ENCODE data around the gene FANCD2.
"Not testable (repeated sequence)": the region's sequence is repeated elsewhere in the genome, so short reads cannot be mapped to it uniquely, and the experiment has no call there.

FANCD2 gene

DNA sequence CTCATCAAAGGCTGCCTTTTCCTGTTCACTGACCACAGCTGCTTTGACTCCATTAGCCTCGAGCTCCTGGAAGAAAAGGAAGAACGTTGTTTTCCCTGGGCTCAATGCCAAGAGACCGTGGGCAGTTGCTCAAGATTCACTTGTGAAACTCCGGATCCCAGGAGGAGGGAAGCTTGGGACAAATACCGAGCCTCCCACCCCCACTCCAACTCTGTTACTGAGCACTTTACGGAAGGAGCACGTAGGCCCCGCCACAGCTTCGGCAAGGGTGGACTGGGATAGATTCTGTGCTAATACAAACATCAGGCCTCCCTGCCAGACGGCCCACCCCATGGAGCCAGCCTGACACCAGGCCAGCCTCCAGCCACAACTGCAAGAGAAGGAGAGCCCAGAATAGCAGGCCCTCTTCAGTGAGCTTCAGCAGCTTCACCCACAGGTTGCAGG is 10.8 kb upstream of the FANCD2 start:
- peak; percentile 76 for DNase-seq (ENCODE audit: low read depth)

DNA sequence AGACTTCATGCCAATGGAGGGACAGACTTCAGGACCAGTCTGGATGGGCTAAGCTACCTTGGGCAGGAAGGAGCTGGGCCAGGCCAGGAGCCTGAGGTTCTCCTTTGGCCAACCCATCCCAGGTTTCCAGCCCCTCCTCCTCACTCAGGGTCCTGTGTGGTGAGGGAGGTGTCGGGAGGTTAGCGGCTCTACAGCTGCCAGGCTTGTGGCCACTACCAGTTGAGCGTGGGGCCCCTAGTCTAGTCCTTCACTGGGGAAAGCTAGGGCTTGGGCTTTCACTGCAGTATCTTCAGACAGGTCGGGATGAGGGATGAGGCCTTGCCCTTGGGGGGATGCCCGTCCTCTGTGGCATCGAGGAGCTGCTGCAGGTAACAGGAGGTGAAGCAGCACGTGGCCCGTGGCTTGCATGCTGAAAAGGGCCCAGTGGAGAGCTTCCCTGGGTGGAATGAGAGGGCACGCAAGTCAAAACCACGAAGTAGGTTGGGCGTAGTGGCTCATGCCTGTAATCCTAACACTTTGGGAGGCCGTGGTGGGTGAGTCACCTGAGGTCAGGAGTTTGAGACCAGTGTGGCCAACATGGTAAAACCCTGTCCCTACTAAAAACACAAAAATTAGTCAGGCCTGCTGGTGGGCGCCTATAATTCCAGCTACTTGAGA is 8.5 kb upstream of the FANCD2 start:
- DNase-seq (ENCODE audit: low read depth) = peak; percentile 91

DNA sequence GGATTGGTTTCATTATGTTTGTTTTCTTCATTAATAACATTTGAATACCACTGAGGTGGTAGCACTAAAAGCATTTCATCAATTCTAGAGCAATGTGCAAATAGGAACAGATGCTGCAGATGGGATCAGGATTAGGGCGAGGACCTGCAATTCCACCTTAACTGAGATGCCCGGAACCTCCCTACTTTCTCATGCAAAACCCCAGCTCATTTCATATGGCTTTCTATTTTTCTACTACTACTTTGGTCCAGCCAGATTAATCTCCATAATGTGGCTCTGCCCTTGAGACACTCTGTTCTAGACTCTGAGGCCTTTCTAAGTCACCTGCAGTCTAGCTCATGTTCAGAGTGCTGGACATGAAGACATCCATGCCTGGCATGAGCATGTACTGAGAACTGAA is 7.4 kb upstream of the FANCD2 start:
- not testable (repeated sequence) for DNase-seq (ENCODE audit: low read depth)

DNA sequence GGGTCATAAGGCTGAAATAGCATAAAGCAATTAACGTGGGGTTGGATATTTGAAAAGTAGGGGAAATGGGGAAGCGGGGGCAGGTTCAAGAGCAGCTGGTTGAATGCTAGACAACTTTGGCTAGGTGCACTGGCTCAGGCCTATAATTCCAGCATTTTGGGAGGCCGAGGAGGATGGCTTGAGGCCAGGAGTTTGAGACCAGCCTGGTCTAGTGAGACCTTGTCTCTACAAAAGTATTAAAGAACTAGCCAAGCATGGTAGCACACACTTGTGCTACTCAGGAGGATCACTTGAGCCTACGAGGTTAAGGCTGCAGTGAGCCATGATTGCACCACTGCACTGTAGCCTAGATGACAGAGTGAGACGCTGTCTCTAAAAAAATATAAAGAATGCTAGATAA is 6.9 kb upstream of the FANCD2 start:
- DNase-seq (ENCODE audit: low read depth) = no peak

DNA sequence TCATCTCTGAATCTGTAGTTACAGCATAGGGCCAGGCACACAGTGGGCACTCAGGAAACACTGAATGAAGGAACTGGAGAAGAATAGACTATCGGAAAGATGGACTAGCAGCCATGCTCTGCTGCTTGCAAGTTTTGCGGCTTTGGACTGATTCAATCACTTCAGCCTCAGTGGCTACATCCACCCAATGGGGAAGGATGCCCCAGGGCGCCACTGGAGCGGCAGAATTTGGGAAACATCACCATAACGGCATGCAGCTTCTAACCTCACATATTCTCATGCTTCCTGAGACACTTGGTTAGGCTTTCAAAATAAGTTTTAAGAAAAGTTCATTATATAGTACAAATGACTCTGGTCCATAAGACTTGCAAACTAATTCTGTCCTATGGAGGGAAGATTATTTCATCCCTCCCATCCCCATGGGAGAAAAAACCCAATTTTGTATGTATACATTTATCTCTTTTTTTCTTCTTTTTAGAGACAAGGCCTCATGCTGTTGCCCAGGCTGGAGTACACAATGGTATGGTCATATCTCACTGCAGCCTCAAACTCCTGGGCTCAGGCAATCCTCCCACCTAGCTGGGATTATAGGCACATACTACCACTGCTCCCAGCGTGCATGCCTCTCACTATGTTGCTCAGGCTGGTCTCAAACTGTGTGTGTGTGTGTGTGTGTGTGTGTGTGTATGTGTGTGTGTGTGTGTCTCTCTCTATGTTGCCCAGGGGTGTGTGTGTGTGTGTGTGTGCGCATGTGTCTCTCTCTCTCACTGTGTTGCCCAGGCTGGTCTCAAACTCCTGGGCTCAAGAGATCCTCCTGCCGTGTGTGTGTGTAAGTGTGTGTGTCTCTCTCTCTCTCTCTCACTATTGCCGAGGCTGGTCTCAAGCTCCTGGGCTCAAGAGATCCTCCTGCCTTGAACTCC is 4.1 kb upstream of the FANCD2 start:
- DNase-seq (ENCODE audit: low read depth) = peak; percentile 50

DNA sequence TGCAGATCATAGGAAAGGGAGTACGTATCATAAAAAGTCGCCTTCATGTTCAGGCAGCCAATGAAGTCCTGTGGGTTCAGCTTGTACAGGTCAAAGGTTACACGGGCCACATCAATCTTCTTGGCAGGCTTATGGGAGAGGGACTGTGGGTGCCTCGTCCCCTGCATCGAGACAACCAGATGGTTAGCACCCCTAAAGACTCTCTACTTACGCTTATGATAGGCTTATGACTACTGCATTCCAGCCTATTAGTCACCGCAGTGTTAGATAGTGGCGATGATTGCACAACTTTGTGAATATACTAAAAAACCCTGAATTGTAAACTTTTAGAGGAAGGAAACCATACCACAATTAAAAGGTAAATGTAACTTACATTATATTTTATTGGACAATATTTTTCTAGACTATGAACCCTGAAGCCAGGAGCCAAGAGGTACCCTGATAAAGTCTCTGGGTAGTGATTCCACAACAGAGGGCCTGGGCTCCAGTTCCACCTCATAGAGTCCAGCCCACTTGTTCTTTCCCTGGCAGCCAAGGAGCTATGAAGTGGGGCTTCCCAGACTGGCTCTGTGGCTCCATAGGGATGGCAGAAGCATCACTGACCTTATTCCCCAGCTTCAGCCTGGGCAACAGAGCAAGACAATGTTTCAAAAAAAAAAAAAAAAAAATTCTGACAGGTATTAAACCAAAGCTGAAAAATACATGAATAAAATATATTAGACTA is 2.5 kb upstream of the FANCD2 start:
- DNase-seq (ENCODE audit: low read depth) = peak; percentile 91

DNA sequence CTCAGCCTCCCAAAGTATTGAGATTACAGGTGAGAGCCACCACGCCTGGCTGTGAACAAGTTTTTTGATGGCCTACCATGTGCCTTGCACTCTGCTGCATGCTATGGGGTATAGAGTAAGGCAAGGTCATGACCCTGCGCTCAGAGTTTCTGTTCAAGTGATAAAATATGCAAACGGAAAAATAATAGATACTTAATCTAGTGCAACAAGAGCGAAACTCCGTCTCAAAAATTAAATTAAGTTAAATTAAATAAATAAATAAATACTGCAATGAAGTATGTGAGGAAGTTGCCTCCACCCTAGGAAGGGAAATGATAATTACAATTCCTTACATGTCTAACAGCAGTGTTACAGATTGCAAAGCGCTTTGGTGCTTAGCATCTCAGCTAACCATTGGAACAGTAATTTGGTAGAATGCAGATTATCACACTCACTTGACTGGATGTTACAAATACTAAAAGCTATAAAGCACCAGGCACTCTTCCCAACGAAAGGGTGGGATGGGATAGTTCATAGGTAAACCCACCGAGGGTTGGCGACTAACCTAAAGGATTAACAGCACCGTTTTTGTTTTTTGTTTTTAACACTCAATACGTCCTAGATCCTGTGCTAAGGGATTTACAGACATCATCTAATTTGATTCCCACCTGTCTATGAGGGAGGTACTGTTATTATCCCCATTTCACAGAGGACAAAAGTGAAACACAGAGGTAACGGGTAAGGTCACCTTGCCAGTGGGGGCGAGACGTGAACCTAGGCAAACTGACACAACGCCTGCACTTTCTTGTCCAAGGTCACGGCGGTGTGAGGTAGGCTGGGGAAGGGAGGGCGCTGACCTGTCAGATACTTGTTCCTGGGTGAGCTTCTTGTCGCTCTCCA is 793 bp upstream of the FANCD2 start:
- no peak for DNase-seq (ENCODE audit: low read depth)

DNA sequence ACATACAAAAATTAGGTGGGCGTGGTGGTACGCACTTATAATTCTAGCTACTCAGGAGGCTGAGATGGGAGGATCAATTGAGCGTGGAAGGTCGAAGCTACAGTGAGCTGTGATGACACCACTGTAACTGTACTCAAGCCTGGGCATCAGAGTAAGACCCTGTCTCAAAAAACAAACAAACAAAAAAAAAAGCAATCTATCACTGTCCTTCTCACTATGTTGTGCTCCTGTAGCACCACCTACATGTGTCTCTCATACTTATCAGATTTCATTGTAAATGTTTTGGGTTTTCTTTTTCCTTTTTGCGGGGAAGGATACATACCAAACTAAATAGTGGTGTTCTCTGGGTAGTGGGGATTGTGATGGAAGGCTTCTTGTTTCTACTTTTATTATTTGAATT is 14.8 kb downstream of the FANCD2 start:
- DNase-seq (ENCODE audit: low read depth) = no peak

DNA sequence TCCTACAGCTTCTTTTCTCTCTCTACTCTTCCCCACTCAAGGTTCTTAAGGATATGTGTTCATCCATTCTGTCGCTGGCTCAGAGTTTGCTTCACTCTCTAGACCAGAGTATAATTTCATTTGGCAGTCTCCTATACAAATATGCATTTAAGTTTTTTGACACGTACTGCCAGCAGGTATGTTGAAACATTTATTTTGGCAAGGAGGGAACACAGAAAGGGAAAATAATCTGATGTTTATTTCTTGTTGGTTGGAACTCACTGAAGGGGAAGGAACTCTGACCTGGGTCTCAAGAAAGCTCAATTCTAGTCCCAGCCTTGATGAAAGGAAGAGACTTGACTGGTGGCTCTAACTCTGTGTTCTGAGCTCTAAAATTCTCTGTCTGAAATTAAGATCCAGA is 21.6 kb downstream of the FANCD2 start:
- no peak for DNase-seq (ENCODE audit: low read depth)

DNA sequence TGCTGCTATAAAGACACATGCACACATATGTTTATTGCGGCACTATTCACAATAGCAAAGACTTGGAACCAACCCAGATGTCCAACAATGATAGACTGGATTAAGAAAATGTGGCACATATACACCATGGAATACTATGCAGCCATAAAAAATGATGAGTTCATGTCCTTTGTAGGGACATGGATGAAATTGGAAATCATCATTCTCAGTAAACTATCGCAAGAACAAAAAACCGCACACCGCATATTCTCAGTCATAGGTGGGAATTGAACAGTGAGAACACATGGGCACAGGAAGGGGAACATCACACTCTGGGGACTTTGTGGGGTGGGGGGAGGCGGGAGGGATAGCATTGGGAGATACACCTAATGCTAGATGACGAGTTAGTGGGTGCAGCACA is 26.8 kb downstream of the FANCD2 start:
- DNase-seq (ENCODE audit: low read depth) = not testable (repeated sequence)

DNA sequence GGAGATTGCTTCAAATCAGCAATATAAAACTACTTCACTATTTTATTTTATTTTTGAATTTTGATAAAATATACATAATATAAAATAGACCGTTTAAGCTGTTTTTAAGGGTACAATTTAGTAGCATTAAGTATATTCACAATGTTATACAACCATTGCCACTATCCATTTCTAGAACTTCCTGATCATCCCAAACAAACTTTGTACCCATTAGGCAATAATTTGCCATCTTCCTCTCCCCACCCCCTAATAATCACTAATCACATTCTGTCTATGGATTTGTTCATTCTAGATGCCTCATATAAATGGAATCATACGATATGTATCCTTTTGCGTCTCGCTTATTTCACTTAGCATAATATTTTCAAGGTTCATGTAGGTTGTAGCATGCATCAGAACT is 28.9 kb downstream of the FANCD2 start:
- no peak for DNase-seq (ENCODE audit: low read depth)

DNA sequence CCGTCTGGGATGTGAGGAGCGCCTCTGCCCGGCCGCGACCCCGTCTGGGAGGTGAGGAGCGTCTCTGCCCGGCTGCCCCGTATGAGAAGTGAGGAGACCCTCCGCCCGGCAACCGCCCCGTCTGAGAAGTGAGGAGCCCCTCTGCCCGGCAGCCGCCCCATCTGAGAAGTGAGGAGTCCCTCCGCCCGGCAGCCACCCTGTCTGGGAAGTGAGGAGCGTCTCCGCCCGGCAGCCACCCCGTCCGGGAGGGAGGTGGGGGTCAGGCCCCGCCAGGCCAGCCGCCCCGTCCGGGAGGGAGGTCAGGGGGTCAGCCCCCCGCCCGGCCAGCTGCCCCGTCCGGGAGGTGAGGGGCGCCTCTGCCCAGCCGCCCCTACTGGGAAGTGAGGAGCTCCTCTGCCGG is 43.8 kb downstream of the FANCD2 start:
- not testable (repeated sequence) for DNase-seq (ENCODE audit: low read depth)

DNA sequence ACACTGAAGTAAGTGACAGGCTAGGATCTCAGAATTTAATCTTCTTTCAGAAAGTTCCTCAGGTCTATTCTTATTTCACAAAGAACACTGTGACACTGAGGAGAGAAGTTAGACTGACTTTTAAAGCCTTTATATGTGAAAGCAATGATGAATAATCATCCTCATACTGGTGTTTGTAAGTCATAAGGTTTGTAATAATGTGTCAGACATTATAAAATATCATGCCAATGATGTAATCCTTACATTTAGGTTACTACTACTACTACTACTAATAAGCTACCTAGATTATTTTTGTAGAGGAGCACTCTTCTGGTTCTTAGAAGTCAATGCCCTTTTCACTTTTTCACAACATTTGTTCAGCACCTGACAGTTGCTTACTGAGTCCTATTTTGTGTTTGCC is 48.4 kb downstream of the FANCD2 start:
- DNase-seq (ENCODE audit: low read depth) = peak; percentile 36

DNA sequence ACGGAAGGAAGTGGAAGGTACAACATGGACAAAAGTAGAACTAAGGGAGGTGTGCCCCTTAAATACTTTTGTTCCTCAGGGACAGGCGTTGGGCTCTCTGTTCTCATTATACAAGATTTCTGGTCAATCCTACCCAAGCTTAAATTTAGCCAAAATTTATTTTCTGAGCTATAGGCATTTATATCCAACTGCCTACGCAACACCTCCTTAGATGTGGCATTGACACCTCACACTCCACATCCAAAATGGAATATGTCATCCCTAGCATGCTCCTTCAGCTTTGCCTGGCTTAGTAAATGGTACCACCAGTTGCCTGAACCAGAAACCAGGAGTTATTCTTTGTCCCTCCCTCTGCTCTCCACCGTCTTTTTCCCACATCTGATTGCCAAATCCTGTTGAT is 55.6 kb downstream of the FANCD2 start:
- DNase-seq (ENCODE audit: low read depth) = no peak

DNA sequence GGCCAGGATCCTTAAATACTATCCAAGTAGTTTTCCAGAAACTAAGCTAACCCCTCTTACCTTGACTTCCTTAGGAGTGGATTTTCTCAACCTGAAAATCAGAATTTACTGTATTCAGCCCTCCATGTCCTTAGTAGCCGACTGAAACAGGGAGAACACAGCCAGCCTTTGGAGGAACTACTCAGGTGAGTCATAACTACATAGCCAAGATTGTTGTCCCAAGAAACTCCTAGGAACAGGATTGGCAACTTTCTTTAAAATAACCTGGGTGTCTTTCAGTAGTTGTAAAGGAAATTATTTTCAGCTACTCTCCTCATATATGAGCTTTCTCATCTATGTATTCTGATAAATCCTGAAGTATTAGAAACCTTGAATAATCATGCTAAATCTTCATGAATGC is 59.5 kb downstream of the FANCD2 start:
- DNase-seq (ENCODE audit: low read depth) = no peak

DNA sequence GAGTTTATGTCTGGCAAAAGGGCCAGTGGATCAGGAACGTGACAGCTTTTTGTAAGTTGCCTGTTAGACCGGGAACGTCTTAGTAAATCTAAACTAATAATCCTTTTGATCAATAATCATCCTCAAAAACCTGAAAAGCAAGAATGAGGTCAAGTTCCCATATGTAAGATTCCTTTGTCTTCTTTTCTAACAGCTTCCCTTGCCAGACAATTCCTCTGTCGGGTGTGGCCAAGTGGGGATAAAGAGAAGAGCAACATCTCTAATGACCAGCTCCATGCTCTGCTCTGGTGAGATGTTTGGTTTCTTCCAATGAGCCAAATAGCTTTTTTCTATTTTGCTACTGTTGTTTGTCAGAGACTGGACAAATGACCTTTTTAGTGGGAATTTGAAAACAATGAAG is 62.0 kb downstream of the FANCD2 start:
- no peak for DNase-seq (ENCODE audit: low read depth)

DNA sequence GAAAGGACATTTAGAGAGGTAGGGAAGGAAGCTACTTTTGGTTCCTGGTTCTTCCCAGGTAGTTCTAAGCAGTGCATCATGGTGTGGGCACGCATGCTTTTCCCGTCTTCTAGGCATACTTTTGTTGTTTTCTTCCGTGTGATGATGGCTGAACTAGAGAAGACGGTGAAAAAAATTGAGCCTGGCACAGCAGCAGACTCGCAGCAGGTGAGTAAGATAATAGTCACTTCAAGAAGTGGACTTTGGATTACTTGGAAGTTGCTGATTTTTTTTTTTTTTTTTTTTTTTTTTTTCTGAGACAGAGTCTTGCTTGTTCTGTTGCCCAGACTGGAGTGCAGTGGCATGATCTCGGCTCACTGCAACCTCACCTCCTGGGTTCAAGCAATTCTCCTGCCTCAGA is 63.9 kb downstream of the FANCD2 start:
- no peak for DNase-seq (ENCODE audit: low read depth)

DNA sequence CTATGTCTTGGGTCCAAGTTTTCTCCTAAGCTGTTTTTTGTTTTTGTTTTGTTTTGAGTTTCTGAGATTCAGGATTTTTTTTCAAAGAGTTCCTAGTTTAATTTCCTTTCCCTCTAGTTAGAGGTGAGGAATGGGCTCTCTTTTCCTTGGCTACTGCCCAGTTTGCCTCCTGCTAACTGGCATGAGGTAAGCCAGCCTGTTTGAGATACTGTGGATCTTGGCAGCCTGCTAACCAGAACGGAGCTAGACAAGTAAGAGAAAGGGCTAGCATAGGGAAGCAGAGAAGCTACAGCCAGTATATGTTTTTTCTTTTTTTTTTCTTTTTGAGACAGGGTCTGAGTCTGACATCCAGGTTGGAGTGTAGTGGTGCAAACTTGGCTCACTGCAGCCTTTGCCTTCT is 64.5 kb downstream of the FANCD2 start:
- not testable (repeated sequence) for DNase-seq (ENCODE audit: low read depth)

DNA sequence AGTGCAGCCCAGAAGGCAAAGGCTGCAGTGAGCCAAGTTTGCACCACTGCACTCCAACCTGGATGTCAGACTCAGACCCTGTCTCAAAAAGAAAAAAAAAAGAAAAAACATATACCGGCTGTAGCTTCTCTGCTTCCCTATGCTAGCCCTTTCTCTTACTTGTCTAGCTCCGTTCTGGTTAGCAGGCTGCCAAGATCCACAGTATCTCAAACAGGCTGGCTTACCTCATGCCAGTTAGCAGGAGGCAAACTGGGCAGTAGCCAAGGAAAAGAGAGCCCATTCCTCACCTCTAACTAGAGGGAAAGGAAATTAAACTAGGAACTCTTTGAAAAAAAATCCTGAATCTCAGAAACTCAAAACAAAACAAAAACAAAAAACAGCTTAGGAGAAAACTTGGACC is 65.2 kb downstream of the FANCD2 start:
- DNase-seq (ENCODE audit: low read depth) = not testable (repeated sequence)

DNA sequence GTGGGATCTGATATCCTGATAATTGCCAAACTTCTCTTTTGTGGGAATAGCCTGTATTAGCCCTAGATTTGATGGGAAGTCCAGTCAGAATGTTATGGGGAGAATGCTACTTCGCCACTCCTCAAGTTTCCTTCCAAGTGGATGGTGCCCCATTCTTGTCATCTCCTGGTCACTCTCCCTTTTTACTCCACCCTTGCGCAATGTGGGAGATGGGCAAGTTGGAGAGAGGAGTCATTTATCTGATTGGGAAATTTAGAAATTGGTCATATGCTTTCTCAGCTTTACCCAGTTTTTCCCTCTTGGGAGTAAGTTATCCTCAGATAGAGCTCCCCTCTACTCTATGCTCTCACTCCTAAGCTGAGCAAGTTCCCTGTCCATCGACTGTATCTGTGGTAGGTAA is 67.4 kb downstream of the FANCD2 start:
- no peak for DNase-seq (ENCODE audit: low read depth)

DNA sequence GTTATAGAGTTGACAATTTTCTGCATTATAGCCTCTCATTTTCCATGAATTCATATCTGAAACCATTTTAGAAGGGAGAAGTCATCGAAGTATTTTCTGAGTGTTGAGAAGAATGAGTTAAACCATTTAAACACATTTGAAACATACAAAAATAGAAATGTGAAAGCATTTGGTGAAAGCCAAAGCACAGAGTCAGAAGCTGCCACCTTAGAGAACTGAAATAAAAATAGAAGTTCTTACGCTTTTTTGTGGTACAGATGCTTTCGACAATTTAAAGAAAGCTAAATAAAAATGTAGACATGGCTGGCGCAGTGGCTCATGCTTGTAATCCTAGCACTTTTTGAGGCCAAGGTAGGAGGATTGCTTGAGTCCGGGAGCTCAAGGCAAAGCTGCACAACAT is 72.8 kb downstream of the FANCD2 start:
- DNase-seq (ENCODE audit: low read depth) = no peak

DNA sequence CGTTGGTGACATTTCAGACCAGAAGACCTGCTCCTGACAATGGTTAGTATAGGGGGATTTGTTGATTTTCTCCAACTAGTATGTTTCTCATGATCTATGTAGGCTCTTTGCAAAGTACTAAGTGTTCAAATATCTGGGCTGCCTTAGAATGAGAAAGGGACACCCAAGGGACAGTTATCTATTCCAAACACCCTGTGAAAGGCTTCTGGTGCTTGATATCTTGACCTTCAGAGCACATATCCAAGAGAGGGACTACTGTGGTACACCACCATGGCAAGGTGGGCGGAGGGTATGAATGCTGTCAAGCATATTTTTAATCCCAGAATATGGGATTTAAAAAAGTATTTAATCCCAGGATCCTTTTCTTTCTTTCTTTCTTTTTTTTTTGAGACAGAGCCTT is 80.7 kb downstream of the FANCD2 start:
- DNase-seq (ENCODE audit: low read depth) = no peak

Data from ELR (cell line).